Measurements from ENCODE around the gene CHD5.

Gene CHD5

GRCh38 chr1:6151291-6151822, 28.8 kb downstream of the CHD5 start:
- no peak for DNase-seq

- no peak for DNase-seq
These were observed 29.8 kb downstream of the CHD5 start for GRCh38 chr1:6150006-6150938.

DNA sequence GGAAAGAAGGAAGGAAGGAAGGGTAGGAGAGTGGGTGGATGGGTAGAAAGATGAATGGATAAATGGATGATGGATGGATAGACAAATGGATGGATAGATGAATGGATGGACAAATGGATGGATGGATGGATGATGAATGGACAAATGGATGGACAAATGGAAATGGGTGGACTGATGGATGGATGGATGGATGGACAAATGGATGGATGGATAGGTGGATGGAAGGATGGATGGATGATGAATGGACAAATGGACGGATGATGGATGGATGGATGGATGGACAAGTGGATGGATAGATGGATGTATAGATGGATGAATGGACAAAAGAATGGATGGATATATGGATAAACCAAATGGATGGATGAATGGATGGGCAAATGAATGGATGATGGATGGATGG, 30.5 kb downstream of the CHD5 start:
- no peak for DNase-seq

DNA sequence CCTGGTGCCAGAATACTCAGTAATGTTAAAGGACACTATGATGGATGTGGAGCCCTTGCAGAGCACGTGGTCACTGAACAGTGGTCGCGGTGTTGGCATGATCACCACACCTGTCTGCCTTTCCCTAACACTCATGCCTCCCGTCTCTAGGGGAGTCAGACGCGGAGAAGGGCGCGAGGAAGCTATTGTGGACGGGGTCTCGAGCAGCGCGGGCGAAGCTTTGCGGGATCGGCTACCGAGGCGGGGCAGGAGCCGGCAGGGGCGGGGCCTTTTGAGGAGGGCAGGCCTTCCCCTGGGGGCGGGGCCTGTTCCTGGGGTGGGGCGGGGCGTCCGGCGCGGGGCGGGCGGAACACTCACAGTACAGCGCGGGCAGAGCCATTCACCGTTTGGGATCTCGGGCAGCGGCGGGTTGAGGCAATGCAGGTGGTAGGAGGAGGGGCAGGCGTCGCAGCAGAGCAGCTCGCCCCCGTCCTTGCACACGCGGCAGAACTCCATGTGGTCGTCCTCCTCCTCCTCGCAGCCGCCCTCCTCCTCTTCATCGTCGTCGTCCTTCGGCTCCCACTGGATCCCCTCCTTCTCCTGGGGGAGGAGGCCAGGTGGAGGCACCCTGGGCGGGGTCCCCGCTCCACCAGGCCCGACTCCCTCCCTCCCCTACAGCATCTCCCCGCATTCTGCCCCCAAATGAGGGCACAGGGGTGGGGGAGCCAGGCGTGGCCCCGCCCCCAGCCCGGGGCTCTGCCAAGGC, 31.5 kb downstream of the CHD5 start:
- peak; percentile 53 for DNase-seq

DNA sequence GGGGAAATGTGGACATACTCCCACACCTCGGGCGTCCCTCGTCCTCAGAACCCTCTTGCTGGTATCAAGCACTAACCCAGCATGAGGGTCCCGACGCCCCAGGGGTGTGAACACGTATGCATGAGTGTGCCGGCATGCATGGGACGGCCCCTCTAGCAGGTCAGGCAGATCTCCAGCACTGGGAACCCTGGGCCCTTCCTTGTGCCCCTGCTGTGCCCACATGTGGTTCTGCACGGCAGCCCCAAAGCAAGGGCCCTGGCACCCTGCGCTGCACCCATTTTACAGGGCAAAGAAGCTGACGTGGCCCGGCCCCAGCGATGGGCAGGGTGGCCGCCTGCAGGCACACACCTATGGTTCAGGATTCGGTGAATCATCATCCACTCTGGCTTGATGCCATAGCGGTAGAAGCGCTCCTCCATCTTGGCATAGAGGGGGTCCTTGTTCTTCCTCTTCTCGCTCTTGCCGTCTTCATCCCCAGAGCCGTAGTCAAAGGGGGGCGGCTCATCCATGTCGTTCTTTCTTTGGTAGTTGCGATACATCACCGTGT, 34.2 kb downstream of the CHD5 start:
- no peak for DNase-seq

GRCh38 chr1:6145396-6145750, 34.7 kb downstream of the CHD5 start:
- no peak for DNase-seq

DNA sequence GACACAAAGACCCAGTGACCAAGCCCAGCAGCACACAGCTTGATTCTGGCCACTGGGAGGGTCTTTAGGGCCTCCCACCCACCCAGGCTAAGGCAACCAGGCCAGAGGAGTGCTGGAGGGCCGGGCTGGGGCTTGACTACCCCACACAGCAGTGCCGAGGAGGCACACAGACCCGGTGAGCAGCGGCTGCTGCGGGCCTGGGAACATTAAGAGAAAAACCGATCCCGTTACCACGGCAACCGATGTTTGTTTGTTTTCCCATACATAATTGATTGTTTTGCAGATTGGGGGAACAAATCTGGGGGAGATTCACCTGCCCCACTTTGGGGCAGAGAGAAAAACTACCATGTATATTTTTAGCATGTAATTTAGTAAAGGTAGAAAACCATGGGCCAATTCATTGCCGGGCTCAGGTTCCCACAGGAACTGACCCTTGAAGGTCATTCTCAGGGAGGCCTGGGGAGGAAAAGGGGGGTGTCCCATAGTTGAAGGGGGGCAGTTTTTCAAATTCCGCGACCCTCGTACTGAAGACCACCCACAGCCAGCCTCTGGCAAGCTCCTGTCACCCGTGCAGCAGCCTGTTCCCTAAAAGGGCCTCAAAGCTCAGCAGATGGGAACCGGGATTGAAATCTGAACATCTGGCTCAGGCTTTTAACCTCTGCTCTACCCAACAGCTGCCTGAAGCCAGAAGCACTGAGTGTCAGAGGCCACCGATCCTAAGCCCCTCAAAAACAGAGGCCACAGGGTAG, 35.3 kb downstream of the CHD5 start:
- no peak for DNase-seq

DNA sequence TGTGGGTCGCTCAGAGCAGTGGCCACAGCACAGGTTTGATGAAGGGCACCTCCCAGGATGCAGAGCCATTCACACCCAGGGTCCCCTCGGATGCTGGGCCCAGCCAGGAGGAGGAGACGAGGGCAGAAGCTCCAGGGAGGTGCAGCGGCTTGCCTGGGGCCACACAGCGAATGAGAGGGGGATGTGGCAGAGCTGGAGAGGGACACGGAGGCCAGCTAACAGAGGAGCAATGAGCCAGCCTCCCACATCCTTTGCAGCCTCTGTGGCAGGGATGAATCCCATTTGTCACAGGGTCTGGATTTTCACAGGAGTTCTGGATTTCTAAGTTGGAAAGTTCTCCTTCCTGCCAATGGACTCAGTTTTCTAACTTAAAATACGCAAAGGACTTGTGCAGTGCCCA, 35.9 kb downstream of the CHD5 start:
- no peak for DNase-seq

DNA sequence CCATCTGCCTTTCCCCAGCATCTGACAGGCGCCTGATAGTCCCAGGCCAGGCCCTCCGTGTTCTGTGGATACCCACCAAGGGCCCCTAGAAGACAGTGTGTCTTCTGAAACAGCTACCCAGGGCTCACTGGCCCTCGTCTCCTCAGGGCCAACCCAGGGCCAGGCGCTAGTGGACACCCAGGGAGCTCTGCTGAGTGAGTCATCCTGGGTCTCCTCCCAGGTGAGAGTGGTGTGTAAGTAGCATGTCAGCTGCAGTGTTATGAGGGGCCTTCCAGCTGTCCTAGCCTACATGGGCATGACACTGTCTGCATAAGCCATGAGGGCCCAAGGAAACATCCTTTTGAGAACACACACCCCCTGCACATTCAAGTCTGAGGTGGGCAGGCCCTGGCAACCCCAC, 36.7 kb downstream of the CHD5 start:
- no peak for DNase-seq

DNA sequence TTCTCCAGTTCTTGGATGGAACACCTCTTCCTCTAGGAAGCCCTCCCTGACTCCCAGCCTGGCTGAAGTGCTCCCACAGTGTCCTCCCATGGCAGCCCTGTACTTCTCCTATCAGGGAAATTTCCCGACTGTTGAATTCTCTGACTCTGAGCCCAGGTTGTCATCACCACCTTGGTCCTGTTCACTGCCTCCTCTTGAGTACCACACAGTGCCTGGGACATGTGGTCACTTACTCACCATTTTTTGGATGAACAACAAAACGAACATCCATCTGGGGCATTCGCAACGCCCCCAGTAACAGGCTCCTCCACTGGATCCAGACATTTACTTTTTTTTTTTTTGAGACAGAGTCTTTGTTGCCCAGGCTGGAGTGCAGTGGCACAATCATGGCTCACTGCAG, 37.4 kb downstream of the CHD5 start:
- no peak for DNase-seq

- DNase-seq: no peak
These were observed 38.0 kb downstream of the CHD5 start for GRCh38 chr1:6142036-6142621.

- DNase-seq: peak; percentile 9
These were observed 38.5 kb downstream of the CHD5 start for GRCh38 chr1:6141592-6141991.

DNA sequence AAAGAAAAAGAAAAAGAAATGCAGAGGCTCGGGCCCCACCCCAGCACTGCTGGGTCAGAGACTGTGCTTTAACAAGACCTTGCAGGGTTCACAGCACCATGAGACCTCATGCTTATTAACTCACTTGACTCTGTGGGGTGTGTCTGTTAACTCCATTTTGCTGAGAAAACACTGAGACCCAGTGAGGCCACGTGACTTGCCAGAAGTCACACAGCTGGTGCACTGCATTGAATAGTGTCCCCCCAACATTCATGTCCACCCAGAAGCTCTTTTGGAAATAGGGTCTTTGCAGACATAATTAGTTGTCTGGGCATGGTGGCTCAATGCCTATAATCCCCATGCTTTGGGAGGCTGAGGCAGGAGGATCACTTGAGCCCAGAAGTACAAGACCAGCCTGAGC, 39.7 kb downstream of the CHD5 start:
- no peak for DNase-seq

DNA sequence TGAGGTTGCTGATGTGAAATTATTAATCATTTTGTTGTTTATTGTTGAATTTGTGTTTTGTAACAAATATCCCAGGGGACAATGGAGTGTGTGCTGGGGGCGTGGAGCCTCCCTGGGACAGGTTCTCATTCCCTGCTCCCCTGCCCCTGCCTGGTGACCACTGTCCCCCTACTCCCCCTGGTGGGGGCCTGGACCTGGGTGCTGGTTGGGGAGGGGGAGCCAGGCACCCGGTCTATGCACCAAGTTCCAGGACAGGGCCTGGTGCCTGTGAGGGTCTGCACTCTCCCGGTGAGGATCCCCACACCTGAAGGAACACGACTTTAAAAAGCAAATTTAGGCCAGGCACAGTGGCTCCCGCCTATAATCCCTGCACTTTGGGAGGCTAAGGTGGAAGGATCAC, 42.4 kb downstream of the CHD5 start:
- DNase-seq: no peak

- DNase-seq: no peak
These were observed 43.5 kb downstream of the CHD5 start for GRCh38 chr1:6136516-6137220.

GRCh38 chr1:6134741-6135510, 45.2 kb downstream of the CHD5 start:
- no peak for DNase-seq

- DNase-seq: no peak
These were observed 45.9 kb downstream of the CHD5 start for GRCh38 chr1:6134206-6134605.

DNA sequence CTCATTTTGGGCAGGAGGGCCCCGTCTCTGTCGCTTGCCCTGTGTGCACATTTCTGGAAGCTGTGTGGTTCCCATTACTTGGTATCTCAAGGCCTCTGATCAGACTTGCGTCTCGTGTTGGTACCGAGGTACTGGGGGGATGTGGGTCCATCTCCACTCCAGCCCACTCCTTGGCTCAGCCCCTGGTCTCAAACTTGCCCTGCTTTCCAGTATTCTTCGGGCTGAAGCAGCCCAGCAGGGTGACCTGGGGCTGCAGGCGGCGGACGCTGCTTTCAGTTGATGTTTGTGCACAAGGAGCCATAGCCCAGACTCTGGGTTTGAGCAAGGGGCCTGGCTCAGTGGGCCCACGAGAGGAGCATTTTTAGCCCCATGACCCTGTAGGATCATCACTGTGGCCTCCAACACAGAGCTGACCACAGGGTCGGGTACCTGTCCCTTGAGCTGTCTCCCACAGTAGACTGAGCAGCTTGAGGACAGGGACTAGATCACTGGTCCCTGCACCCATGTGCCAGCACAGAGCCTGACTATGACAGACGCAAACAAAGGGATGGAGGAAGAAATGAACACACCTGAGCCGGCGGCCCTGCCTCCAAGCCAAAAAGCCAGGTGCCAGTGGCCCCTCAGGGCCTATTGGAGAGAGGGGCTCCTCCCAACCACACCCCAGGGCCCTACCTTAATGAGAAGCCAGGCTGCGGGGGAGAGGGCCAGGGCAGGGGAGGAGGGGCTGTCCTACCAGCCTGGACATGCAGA, 46.8 kb downstream of the CHD5 start:
- DNase-seq: no peak

- DNase-seq: no peak
These were observed 48.6 kb downstream of the CHD5 start for GRCh38 chr1:6131561-6131960.

DNA sequence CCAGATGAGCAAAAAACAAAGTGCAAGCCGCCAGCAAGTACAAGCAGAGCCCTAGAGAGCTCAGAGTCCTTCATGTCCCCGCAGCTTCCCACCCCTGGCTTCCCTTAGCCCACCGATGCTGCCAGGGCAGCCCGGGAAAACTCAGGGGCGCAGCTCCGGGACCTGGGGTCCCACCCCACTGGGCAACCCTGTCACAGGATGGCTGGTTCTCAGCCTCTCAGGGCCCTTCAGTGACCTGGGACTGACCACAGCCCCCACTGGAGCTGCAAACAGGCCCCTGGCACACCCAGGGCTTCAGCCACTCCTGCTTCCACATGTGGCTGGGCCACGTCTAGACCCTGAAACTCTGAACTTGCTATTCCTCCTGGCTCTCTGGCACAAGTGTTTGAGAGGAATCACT, 49.5 kb downstream of the CHD5 start:
- DNase-seq: no peak
